Pulmonary artery endothelial cell (primary cell): ENCODE measurements around the gene RBFOX2. TPM values are rescaled to one million over a fixed set of nuclear protein-coding genes. Genes with fewer than 3 reads are reported as not detected.

Experiments
- DNase-seq: peaks from one replicate; pipeline ENCODE4 v3.0.0-alpha.2; 2011; ENCODE audit warnings: low read depth, low spot score
- total RNA-seq: library from RNA; depleted of rRNA; stranded (reverse); fragments of >200 nt; gene quantifications from 2 replicates; pipeline ENCODE4 v1.2.3, GENCODE V29; 2014

Gene RBFOX2
- total RNA-seq, 1 donor from 2014 or later: 151 TPM

DNA sequence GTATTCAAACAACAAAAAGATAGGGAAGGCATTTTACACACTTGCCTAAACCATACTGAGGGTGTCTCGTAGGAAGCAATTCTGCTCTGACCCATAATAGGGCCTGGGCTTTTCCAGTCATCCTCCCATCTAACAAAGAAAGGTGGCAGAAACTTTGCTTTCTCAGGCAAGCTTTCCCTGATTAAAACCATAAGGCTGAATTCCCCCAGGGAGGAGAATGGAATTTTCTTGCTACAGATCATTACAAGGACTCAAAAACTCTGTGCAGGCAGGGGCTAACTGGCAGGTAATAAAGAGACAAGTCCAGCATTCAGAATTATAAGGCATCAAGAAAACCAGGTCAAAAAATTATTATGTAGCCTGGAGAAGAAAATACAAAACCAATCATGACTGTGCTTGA, 90.4 kb downstream of the RBFOX2 start:
- DNase-seq: no peak

DNA sequence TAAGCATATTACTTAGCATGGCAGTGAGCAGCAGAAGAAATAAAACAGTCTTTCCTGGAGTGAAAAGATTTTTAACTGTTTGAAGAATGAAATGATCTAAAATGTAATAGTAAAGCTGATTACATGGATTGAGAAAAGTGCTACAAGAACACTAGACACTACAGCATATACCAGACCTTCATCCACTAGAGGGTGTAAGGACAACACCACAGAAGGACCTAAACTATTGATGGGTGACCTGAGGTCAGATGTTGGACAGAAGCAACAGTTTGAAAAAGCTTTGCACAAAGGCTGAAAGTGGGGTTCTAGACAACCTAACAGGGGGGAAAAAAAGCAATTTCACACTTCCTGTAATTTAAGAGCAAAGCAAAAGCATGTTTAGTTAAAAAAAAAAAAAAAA, 97.7 kb downstream of the RBFOX2 start:
- peak; percentile 49 for DNase-seq

DNA sequence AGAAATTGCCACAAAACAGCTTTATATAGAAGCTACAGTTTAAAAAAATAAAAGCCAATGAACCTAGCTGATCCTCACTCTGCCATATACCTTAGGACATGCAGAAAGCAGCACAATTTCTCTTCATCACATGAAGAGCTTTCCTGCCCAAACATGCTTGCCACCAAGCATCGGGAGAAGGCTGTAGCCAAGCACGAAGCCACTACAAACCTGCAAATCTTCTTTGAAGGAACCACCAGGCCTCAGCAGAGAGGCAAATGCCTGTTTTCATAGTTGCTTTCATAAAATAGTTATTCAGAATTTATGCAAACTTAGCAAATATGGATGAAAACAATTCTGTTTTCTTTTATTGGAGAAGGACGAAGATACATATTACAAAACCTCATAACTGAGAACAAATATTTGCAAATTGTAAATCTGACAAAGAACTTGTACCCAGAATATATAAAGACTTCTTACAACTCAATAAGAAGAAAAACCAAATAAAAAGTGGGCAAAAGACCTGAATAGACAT, 100.3 kb downstream of the RBFOX2 start:
- no peak for DNase-seq

DNA sequence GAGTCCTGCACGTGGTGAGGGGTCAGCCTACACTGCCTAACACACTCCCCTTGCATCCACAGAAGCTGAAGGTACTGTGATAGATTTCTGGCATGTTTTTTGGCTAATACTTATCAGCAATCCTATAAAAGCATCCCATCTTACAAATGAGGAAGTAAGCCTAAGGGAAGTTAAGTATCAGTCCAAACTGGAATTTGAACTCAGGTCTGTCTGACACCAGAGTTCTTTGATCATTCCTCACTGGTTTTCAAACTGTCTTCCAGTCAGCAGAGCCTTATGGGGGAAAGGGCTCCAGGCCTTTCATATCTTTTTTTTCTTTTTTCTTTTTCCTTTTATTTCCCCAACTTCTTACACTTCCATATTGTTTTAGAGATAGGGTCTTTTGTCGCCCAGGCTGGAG, 105.6 kb downstream of the RBFOX2 start:
- no peak for DNase-seq

DNA sequence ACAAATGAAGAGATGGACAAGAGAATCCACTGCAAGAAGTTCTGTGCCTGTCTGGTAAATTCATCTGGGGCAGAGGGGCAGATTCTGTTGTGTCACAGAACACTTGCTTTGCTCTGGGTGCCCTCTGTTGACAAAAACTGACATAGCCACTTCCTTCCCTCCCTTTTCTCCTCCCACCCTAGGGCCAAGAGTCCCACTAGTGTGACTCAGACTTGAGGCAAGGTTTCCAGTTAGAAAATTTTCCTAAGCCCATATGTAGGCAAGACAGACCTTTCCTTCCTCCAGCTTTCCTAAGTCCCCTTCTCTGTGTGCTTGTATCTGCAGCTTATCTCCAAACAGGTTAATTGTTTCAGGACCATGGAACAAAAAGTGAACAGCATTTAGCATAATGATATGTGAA, 106.8 kb downstream of the RBFOX2 start:
- DNase-seq: peak; percentile 69

DNA sequence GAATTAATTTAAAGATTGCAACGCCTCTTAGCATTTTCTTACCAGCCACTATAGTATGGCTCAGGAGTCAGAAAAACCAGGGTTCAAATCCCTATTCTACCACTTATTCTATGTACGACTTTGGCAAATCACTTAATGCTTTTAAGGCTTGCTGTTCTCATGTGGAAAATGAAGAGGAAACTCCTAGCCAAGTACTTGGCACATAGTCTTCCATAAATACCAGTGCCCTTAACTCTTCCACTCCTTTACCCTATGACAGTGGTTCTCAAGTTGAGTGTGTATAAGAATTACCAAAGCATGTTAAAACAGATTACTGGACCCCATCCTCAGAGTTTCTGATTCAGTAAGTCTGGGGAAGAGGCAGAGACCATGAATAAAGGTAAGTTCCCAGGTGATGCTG, 107.6 kb downstream of the RBFOX2 start:
- DNase-seq: no peak

DNA sequence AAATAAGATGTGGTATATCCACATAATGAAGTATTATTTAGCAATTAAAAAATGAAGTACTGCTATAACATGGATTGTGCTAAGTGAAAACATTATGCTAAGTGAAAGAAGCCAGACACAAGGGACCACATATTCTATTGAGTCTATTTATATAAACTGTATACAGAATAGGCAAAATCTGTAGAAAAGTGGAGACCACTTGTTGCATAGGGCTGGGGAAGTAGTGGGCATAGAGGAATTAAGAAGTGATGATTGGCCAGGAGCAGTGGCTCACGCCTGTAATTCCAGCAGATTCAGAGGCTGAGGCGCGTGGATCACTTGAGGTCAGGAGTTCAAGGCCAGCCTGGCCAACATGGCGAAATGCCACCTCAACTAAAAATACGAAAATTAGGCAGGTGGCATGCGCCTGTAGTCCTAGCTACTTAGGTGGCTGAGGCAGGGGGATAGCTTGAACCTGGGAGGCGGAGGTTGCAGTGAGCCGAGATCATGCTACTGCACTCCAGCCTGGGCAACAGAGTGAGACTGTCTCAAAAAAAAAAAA, 109.6 kb downstream of the RBFOX2 start:
- DNase-seq: no peak

DNA sequence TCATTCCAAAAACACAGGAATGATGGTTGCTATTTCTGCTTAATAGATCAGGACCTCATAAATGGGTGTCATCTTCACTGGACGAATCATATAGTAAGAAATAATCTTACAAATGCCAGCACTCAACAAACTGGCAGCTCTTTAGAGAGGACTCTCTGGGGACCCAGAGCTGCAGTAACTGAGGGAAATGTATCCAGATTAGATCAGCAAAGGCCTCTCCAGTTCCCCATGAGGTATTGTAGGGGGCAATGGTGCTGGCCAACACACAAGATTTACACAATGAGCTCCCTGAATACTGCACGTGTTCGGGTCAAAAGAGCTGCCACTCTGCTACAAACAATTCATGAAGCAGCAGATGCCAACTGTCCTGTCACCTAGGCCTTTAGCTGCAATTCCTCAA, 110.2 kb downstream of the RBFOX2 start:
- no peak for DNase-seq

DNA sequence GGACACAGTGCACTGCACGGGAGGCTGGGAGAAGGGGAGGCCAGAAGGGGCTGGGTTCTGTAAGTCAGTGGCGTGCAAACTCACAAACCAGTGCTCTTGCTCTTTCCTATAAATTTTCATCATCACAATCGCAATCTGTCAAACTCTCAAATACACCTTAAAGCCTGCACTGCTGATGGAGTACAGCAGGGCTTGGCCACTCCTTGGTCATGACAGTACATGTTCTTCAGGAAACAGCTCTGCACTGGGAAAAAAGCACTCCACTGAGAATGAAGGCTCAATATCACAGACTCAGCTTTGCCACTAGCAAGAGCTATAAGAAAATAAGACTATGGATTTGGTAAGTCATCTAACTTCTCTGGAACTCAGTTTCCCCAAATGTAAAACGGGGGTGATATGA, 111.0 kb downstream of the RBFOX2 start:
- no peak for DNase-seq

DNA sequence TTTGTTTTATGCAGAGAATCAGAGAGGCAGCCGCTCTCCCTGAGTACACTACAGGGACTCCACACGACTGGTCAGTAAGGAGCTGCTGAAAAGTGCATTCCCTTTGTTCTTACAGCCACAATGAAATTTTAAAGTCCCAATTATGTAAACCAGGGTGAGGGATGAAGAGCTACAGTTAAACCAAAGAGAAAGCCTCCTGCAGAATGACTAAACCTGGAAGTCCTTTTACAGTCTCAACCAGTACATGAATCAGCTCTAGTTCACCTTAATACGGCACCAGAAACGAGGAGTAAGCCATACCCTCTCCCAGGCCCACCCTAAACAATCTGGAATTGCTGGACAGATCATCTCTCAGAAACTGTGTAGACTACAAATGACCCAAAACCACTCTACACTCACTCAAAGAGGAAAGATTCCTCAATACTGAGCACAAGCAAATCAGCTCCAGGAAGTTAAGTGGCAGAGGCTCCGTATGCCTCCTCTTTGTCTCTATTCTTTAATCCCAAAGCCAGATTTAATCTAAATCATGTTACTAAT, 113.1 kb downstream of the RBFOX2 start:
- DNase-seq: no peak

DNA sequence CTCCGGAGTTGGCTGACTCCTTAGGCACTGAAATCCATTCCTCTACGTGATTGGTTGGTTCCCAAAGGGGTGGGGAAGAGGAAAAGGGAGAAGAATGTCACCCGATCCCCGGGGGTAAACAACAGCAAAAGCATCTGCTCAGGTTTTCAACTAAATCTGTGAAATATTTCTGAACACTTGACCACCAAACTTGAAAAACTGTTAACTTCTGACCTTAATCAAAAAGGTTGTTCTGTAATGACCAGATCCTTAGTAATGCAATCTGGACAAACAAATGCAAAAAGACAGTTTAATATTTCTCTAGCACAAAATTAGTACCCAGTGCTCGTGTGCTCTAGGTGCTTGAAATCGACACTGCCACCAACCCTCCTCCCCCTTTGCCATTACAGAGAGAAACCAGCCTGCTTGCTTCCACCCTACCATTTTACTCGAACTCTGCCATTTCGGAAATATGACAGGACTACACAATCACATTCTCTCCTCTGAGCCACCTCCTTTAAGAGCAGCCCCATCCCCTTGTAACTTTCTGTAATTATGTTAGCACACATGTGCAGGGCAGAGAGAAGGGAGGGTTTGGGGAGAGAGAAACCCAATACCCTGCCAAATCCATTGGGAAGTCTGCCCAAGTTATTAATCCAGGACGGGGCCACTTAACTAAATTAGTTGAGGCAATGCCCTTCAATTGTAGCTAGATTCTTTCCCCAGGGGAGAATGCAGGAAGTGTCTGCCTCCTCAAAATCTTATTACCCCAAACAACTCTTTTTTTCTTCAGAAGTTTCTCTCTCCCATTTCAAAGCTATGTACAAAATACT, 113.8 kb downstream of the RBFOX2 start:
- peak; percentile 62 for DNase-seq

DNA sequence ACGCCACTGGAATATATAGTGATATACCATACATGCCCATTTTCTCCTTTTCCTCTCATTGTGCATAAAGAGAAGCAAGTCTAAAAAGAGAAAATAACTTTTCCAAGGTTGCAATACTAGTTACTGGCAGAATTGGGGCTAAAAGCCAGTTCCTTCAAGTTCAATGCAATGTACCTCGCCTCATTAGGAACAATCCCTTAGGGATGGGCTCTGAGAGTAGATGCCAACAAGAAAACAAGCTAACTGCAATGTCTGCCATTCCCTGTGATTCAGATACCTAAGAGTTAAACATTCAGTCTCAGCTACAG, 114.3 kb downstream of the RBFOX2 start:
- DNase-seq: no peak

DNA sequence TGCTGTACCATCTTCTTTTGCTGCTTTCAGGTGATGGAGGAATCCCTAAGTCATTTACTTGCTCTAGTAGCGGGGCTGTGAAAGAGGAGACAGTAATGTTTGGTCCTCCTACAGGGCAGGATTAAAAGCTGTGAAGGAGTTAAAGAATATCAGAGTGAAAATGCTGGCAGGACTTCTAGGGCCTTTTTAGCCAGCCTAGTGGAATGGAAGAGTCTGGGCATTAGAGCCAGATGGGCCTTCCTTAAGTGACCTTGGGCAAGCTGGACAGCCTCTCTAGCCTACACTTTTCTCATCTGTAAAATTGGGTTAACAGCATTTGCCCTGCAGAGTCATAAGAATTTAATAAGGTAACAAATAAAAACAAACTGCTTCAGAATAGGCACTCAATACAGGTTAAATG, 114.7 kb downstream of the RBFOX2 start:
- DNase-seq: no peak

DNA sequence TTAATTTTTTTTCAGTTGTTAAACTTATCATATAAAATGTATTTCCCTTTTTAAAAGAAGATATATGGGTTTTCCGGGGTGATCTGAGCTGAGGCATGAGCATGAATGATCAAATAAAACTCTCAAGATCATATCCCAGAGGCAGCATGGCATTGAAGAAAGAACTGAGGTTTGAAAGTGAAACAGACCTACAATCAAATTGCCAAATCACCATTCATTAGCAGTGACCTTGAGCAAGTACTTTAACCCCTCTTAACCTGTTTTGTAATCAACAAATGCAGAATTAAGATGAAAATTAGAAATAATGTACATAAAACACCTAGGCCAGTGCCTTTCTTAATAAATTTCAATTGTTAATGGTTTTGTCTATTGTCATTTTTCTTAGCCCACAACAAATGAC, 116.0 kb downstream of the RBFOX2 start:
- no peak for DNase-seq

DNA sequence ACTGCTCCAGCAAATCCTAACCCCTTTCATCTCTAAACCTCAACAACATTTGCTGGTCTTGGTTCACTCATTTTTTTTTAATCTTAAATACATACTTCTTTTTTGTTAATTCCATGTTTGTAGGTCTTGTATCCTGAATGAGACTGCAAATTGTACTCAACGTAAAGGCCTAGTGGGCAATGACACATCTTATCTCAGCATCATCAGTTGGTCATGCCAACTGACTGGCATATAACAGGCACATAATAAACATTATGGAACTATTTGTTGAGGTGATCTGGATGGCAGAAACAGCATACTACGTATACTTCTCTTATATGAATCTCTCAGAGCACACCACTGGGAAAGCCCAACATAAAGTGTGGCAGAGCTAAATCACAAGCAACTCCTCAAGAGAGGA, 116.7 kb downstream of the RBFOX2 start:
- no peak for DNase-seq

DNA sequence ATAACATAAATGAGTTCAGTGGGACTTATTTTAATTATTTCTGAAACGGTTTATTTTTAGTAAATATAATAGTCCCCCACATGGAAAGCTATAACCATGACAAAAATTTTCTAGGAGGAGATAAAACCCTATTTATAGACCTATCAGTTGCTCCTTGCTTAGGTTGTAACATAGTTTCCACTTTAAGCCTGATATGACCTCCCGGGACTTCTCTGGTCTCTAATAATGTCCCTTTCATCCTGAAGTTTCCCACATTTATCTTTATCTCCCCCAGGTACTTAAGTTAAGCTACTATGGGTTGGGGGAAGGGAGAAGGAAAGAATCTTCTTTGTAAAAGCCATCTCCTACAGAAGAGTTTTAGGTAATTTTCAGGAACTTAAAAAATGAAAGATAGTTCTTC, 117.7 kb downstream of the RBFOX2 start:
- DNase-seq: no peak

DNA sequence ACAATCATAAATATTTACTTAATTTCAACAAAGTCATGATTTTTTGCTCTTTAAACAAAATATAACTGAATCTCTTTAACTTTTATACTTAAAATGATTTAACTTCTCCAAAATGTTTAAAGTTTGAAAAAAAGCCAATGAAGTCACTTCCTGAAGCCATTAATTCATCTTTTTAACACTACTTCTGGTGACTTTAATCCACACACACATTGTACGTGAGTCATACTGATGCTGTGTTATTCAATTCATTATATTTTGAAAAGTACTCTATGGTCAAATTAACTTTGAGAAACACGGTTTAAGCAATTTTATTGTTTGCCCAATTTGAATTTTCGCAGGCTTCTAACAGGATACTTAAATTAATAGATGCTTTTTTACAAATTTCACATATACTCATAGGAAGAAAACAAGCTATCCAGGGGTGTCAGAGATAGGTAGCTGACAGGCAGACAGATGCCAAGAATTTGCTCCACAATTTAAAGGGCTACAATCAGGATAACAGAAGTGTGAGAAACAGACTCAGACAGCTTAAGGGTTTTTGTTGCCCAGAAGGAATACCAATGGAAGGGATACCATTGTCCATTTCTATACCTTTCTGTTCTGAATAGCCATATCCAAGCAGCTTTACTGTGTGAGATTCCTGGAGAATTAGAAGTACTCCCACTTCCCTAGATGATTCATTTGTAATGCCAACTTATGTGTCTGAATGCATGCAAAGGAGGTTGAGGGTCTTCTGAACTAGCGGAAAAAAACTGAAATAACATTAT, 118.4 kb downstream of the RBFOX2 start:
- DNase-seq: no peak

DNA sequence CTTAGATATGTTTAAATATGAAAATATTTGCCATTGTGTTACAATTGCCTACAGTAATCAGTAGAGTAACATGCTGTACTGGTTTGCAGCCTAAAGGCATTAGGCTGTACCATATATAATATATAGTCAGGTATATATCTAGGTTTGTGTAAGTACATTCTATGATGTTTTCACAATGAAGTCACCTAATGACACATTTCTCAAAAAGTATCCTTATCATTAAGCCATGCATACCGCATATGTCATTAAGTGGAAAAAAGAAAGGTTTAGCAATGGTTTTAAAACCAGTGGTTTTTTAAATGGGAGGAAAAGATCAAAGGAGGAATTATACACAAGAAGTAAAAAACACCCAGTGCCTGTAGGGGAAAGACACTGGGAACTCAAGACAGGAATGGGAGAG, 122.7 kb downstream of the RBFOX2 start:
- no peak for DNase-seq

DNA sequence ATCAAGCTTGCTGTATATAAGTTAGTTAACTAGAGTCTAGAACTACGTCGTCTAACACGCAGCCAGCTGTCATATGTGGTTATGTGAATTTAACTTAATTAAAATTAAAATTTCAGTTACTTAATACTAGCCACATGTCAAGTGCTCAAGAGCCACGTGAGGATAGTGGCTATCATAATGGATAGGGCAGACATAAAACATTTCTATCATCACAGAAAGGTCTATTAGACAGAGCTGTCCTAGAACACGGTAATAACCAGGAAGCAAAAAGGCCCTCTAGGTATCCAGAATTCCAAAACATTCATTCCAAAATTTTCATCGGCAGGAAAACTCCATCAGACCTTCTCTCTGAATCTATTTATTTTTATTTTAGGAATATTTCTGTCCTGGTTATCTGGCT, 123.9 kb downstream of the RBFOX2 start:
- DNase-seq: no peak

DNA sequence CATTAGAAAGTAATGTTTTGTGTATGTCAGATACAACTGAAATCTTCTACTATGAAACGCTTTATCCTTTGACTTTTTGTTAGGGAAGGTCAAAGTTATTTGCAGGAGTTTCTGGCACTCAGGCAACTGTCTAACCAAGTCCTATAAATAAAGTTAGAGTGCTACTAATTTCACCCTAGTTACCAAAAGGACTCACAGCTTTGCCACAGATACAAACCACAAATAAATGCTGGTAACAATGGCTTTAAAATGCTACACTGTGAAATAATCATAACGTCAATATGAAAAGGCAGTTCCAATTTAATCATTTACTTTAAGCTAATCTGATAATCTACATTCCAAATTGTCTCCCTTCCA, 124.3 kb downstream of the RBFOX2 start:
- DNase-seq: no peak

DNA sequence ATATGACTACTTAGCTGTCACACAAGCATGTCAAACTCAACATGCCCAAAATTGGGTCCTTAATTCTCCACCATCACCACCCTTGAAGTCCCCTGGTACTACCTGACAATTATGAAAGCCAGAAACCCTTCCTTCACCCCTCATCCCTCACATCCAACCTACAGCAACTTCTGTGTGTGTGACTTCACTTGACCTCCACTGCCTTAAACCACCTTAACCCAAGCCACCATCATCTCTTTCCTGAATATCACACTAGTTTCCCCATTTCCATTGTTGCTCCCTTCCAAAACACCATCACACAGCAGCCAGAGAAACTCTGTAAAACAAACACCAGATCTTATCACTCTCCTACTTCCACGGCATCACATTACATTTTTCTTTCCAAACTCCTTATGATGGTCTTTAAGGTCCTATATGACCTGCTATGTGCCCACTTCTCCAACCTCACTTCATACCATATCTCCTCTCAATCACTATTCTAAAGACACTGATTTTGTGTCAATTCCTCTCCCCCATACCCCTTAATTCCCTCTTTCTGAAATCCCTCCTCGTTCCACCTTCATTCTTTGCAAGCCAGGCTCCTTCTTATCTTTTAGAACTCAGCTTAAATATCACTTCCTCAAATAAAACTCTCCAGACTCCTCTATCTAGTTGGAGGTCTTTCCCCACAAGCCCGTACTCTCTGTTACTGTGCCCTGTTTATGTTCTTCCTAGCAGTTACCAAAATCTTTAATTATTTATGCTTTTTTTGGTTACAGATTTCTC, 124.9 kb downstream of the RBFOX2 start:
- DNase-seq: no peak
